Measurements from ENCODE around the gene GIN1.
"Not testable (repeated sequence)": the region's sequence is repeated elsewhere in the genome, so short reads cannot be mapped to it uniquely, and the experiment has no call there.

GIN1 gene, protein sequence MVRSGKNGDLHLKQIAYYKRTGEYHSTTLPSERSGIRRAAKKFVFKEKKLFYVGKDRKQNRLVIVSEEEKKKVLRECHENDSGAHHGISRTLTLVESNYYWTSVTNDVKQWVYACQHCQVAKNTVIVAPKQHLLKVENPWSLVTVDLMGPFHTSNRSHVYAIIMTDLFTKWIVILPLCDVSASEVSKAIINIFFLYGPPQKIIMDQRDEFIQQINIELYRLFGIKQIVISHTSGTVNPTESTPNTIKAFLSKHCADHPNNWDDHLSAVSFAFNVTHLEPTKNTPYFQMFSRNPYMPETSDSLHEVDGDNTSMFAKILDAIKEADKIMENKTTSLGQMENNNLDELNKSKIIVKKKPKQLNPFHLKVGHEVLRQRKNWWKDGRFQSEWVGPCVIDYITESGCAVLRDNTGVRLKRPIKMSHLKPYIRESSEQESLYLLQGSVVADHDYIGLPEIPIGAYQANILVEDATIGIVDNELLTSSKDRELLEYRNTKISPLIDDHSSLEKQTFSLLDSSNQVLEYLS

DNA sequence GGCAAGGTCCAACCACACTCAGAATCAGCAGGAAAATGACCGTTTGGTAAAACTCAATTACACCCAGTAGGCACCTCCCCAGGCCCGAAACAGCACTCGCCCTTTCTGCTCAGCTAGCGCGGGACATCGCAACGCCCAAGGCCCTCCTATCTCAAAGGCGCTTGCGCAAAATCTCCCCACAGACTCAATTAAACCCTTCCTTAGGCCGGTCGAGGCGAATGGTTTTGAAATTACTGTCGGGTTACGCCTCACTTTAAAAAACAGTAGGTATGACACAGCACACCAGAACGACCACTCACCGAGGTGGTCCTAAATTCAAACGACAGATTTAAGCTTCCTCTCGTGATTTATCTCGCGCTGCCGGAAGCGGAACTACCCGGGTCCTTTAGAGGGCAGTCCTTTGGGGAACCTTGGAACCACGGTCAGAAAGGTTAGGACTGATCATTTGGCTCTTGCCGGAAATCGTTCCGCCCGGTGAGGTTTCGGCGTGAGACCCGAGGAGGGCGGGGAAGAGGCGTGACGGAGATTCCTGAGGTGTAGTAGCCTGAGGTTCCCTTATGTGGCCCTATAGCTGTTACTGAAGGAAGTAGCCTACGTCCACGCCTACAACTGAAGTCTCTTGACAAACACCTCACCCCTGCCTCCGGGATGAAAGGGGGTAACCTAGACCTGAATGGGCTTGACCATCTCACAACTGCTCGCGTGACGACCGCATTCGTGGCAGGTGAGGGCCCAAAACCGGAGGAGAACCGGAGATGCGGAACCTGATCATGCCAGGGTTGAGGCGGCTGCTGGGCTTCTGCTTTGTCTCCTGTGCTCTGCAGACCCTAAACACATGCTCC lies at the start of gene GIN1, which contains the start of gene PPIP5K2:
Gene GIN1, minus strand, starts transcription at position 374 of the 842 bp plus-strand sequence. CDS start 11,431 bp downstream, outside the sequence.
Gene PPIP5K2, plus strand, starts transcription at position 537 of the 842 bp plus-strand sequence. CDS start 9,289 bp downstream, outside the sequence.
- DNase-seq (ENCODE audit: low read depth), result peak; percentile 91
- TF ChIP-seq, protein P1, sequence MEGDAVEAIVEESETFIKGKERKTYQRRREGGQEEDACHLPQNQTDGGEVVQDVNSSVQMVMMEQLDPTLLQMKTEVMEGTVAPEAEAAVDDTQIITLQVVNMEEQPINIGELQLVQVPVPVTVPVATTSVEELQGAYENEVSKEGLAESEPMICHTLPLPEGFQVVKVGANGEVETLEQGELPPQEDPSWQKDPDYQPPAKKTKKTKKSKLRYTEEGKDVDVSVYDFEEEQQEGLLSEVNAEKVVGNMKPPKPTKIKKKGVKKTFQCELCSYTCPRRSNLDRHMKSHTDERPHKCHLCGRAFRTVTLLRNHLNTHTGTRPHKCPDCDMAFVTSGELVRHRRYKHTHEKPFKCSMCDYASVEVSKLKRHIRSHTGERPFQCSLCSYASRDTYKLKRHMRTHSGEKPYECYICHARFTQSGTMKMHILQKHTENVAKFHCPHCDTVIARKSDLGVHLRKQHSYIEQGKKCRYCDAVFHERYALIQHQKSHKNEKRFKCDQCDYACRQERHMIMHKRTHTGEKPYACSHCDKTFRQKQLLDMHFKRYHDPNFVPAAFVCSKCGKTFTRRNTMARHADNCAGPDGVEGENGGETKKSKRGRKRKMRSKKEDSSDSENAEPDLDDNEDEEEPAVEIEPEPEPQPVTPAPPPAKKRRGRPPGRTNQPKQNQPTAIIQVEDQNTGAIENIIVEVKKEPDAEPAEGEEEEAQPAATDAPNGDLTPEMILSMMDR (IDR thresholded peaks at IDR 0.05; ENCODE audit: control insufficient read depth, insufficient read depth, low read depth, low read length, missing control alignments), result no peak
- peak within 1 kb of the TSS; percentile 71 for H3K4me3 ChIP-seq (ENCODE audit: control insufficient read depth, low read depth, low read length)

DNA sequence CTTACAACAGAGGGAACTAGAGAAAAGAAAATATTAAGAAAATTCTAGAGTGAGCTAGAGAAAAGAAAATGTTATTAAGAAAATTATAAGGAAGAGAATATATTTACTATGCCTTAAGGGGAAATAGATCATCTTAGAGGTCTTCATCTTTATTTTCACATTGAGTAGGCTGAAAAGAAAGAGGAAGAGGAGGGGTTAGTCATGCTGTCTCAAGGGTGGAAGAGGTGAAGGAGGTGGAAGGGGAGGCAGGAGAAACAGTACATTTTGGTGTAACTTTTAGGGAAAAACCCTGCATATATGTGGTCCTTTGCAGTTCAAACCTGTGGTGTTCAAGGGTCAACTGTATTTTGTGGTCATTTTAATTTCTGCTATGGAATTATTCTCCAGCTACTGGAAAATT lies 46.8 kb upstream of the GIN1 start:
- TF ChIP-seq, protein P1 (IDR thresholded peaks at IDR 0.05; ENCODE audit: control insufficient read depth, insufficient read depth, low read depth, low read length, missing control alignments), result no peak
- no peak for DNase-seq (ENCODE audit: low read depth)
- H3K4me3 ChIP-seq (ENCODE audit: control insufficient read depth, low read depth, low read length), result no peak overlapping the region

DNA sequence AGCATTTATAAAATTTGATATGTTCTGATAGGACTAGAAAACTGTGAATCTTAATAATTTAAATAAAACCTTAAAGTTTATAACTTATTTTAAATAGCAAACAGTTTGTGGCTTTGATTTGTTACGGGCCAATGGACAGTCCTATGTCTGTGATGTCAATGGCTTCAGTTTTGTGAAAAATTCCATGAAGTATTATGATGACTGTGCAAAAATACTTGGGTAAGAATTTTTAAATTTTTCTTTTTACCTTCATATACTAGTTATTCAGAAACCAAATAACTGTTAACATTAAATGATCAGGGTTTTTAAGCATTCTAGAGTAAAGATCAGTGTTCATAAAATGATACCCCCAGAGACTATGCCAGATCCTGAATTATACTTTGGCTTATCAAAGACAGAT lies 31.2 kb upstream of the GIN1 start:
- no peak overlapping the region for H3K4me3 ChIP-seq (ENCODE audit: control insufficient read depth, low read depth, low read length)
- TF ChIP-seq, protein P1 (IDR thresholded peaks at IDR 0.05; ENCODE audit: control insufficient read depth, insufficient read depth, low read depth, low read length, missing control alignments), result no peak
- DNase-seq (ENCODE audit: low read depth), result no peak

DNA sequence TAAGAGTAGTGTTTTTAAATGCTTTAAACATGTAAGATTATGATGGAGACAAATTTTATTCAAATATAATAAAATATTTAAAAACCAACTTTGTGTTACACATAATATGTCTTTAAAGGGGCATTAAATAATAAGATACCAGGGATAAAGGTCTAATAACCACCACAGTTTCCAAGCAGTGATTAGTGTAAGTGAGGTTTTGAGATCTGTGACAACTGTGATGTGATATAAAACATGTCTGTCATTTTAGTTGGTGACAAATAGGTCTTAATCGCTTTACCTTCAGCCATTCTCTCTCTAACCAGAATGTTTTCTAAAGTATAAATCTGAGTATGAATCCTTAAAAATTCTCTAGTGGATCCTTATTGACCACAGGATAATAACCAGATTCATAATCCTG lies 28.3 kb upstream of the GIN1 start:
- TF ChIP-seq, protein P1 (IDR thresholded peaks at IDR 0.05; ENCODE audit: control insufficient read depth, insufficient read depth, low read depth, low read length, missing control alignments), result no peak
- no peak for DNase-seq (ENCODE audit: low read depth)
- no peak overlapping the region for H3K4me3 ChIP-seq (ENCODE audit: control insufficient read depth, low read depth, low read length)

DNA sequence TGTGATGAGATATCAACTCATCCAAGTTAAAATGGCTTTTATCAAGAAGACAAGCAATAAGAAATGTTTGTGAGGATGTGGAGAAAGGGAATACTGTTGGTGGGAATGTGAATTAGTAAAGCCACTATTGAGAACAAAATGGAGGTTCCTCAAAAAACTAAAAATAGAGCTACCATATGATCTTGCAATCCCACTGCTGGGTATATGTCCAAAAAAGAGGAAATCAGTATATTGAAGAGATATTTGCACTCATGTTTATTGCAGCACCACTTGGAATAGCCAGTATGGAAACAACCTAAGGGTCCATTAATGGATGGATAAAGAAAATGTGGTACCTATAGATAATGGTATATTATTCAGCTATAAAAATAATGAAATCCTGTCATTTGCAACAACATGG lies 25.3 kb upstream of the GIN1 start:
- no peak overlapping the region for H3K4me3 ChIP-seq (ENCODE audit: control insufficient read depth, low read depth, low read length)
- TF ChIP-seq, protein P1 (IDR thresholded peaks at IDR 0.05; ENCODE audit: control insufficient read depth, insufficient read depth, low read depth, low read length, missing control alignments), result no peak
- no peak for DNase-seq (ENCODE audit: low read depth)

DNA sequence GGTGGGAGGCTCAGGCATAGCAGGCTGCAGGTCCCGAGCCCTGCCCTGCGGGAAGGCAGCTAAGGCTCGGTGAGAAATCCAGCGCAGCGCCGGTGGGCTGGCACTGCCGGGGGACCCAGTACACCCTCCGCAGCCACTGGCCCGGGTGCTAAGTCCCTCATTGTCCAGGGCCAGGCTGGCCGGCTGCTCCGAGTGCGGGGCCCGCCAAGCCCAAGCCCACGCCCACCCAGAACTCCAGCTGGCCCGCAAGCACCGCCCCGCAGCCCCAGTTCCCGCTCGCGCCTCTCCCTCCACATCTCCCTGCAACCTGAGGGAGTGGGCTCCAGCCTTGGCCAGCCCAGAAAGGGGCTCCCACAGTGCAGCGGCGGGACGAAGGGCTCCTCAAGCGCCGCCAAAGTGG lies 22.2 kb upstream of the GIN1 start:
- H3K4me3 ChIP-seq (ENCODE audit: control insufficient read depth, low read depth, low read length); DNase-seq (ENCODE audit: low read depth): not testable (repeated sequence)

Data from AG09309 (cell line).